ENCODE data around the gene INTS14. TPM values are rescaled to one million over a fixed set of nuclear protein-coding genes. Genes with fewer than 3 reads are reported as not detected.
"Not testable (repeated sequence)": the region's sequence is repeated elsewhere in the genome, so short reads cannot be mapped to it uniquely, and the experiment has no call there.

Gene INTS14
- total RNA-seq, 1 experiment from 2014 or later: 50.1 TPM

DNA sequence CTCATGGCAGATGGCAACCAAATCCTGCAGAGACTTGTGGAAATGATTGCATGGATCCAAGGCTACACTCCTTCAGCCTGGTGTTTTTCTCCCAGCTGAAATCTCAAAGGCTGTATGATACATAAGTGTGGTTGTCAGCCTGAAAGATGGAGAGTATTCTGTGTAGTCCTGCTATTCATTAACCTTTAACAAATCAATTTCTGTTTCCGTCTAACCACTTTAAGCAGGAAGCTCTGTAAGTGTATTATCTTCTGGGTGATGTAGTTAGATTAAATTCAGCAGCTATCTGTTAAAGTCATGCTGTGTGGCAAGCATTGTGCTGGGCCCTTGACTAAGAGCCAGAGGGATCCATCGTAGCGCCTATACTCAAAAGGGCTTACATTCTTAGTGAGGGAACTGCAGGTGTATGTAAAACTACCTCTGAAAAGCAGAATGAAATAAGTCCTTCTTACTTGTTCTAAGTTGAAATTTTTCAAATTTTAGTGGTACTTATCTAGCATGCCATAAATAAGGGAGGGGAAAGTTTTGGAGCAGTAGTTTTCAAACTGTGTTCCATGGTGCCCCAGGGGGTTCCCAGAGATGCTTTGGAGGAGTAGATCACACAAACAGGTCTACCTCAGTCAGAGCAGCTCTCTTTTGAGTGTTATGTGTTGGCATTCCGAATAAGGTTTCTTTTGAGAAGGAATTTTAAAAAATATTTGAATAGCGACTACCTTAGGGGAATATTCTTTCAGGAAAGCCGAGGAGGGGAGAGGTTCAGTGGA is 51.8 kb downstream of the INTS14 start:
- peaks cover 17% of the 10 kb centered on the region for H3K4me1 Mint-ChIP-seq (ENCODE audit: low read depth, unreplicated experiment)
- H3K36me3 Mint-ChIP-seq (ENCODE audit: insufficient read depth, unreplicated experiment): peaks cover 32% of the 10 kb centered on the region
- H3K27ac Mint-ChIP-seq (ENCODE audit: unreplicated experiment): no peak overlapping the region
- CTCF ChIA-PET: interaction anchor here (0.6 to 1.1 kb wide), 3 partner anchors 13 to 421 kb away, joined by 3 to 7 read pairs (median 4); no protein-coding TSS in a partner anchor
- intact Hi-C loops (cut with micrococcal nuclease; ENCODE audit: unreplicated experiment): no loop called here
- no peaks in the 10 kb centered on the region for H3K9me3 Mint-ChIP-seq (ENCODE audit: low read depth, unreplicated experiment)
- H3K4me3 Mint-ChIP-seq (ENCODE audit: low read depth, unreplicated experiment): no peak overlapping the region
- DNase-seq: no peak
- BruUV-seq (replicated peaks): no TSS peak
- TF ChIP-seq CTCF (IDR thresholded peaks at IDR 0.05; ENCODE audit: unreplicated experiment): no peak
- no peaks in the 10 kb centered on the region for H3K27me3 Mint-ChIP-seq (ENCODE audit: unreplicated experiment)

DNA sequence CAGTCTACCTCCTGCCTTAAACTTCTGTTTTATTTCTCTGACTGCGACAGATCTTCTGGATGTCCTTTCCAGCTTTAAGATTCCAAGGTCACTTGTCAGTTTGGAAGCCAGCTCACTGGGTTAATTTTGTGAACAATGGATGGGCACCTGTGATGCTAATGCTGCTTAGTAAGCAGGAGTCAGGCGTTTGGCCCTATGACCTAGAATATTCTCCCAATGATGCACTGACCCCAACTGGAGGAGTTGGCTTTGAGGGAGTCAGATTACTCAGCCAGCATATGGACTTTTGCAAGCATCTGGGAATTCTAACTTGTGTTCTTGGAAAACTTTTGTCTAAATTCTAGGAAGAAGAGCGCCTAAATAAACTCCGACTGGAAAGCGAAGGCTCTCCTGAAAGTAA is 52.6 kb downstream of the INTS14 start:
- intact Hi-C loops (cut with micrococcal nuclease; ENCODE audit: unreplicated experiment): no loop called here
- Mint-ChIP-seq H3K36me3 (ENCODE audit: insufficient read depth, unreplicated experiment) (peaks cover 40% of the 10 kb centered on the region), H3K4me1 (ENCODE audit: low read depth, unreplicated experiment) (peaks cover 17% of the 10 kb centered on the region), H3K9me3 (ENCODE audit: low read depth, unreplicated experiment) (no peaks in the 10 kb centered on the region), H3K4me3 (ENCODE audit: low read depth, unreplicated experiment) (no peak overlapping the region), H3K27ac (ENCODE audit: unreplicated experiment) (no peak overlapping the region), H3K27me3 (ENCODE audit: unreplicated experiment) (no peaks in the 10 kb centered on the region)
- BruUV-seq (replicated peaks): no TSS peak
- DNase-seq: no peak
- CTCF ChIA-PET: interaction anchor here (0.6 to 1.1 kb wide), 3 partner anchors 74 to 1377 kb away, joined by 3 to 7 read pairs (median 4); no protein-coding TSS in a partner anchor
- TF ChIP-seq CTCF (IDR thresholded peaks at IDR 0.05; ENCODE audit: unreplicated experiment): no peak

GRCh38 chr15:65556622-65557021 is 54.3 kb downstream of the INTS14 start:
- H3K4me3 Mint-ChIP-seq (ENCODE audit: low read depth, unreplicated experiment): no peak overlapping the region
- no peaks in the 10 kb centered on the region for H3K9me3 Mint-ChIP-seq (ENCODE audit: low read depth, unreplicated experiment)
- no peak overlapping the region for H3K27ac Mint-ChIP-seq (ENCODE audit: unreplicated experiment)
- peaks cover 36% of the 10 kb centered on the region for H3K36me3 Mint-ChIP-seq (ENCODE audit: insufficient read depth, unreplicated experiment)
- H3K4me1 Mint-ChIP-seq (ENCODE audit: low read depth, unreplicated experiment): peaks cover 17% of the 10 kb centered on the region
- intact Hi-C loops (cut with micrococcal nuclease; ENCODE audit: unreplicated experiment): no loop called here
- TF ChIP-seq CTCF (IDR thresholded peaks at IDR 0.05; ENCODE audit: unreplicated experiment): no peak
- no peaks in the 10 kb centered on the region for H3K27me3 Mint-ChIP-seq (ENCODE audit: unreplicated experiment)
- no TSS peak for BruUV-seq (replicated peaks)
- DNase-seq: no peak
- CTCF ChIA-PET: interaction anchor here (0.9 kb wide), 1 partner anchor 9 kb away, joined by 3 read pairs; no protein-coding TSS in a partner anchor

GRCh38 chr15:65553691-65554090 is 57.2 kb downstream of the INTS14 start:
- Mint-ChIP-seq H3K4me1 (ENCODE audit: low read depth, unreplicated experiment) (peaks cover 22% of the 10 kb centered on the region), H3K27me3 (ENCODE audit: unreplicated experiment) (no peaks in the 10 kb centered on the region), H3K9me3 (ENCODE audit: low read depth, unreplicated experiment) (no peaks in the 10 kb centered on the region), H3K4me3 (ENCODE audit: low read depth, unreplicated experiment) (no peak overlapping the region), H3K36me3 (ENCODE audit: insufficient read depth, unreplicated experiment) (peaks cover 18% of the 10 kb centered on the region), H3K27ac (ENCODE audit: unreplicated experiment) (no peak overlapping the region)
- DNase-seq: no peak
- TF ChIP-seq CTCF (IDR thresholded peaks at IDR 0.05; ENCODE audit: unreplicated experiment): no peak
- CTCF ChIA-PET: no interaction called here
- BruUV-seq (replicated peaks): no TSS peak
- intact Hi-C loops (cut with micrococcal nuclease; ENCODE audit: unreplicated experiment): no loop called here

DNA sequence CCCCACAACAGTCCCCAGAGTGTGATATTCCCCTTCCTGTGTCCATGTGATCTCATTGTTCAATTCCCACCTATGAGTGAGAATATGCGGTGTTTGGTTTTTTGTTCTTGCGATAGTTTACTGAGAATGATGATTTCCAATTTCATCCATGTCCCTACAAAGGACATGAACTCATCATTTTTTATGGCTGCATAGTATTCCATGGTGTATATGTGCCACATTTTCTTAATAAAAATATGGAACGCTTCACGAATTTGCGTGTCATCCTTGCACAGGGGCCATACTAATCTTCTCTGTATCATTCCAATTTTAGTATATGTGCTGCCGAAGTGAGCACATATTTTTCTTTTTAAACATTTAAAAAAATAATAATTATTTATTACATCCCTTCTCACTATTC is 58.1 kb downstream of the INTS14 start:
- H3K27me3 Mint-ChIP-seq (ENCODE audit: unreplicated experiment); BruUV-seq (replicated peaks); H3K27ac Mint-ChIP-seq (ENCODE audit: unreplicated experiment); CTCF ChIA-PET; H3K4me3 Mint-ChIP-seq (ENCODE audit: low read depth, unreplicated experiment); H3K9me3 Mint-ChIP-seq (ENCODE audit: low read depth, unreplicated experiment); DNase-seq; intact Hi-C loops (cut with micrococcal nuclease; ENCODE audit: unreplicated experiment): not testable (repeated sequence)
- peaks cover 18% of the 10 kb centered on the region for H3K36me3 Mint-ChIP-seq (ENCODE audit: insufficient read depth, unreplicated experiment)
- H3K4me1 Mint-ChIP-seq (ENCODE audit: low read depth, unreplicated experiment): peaks cover 14% of the 10 kb centered on the region
